Transverse colon (tissue), 4 donors: ENCODE measurements around the gene NT5E. TPM values are rescaled to one million over a fixed set of nuclear protein-coding genes. Genes with fewer than 3 reads are reported as not detected.

Source experiments
- DNase-seq: peaks from one replicate; pipeline ENCODE4 v3.0.0-alpha.2; 2019
- H3K27ac ChIP-seq, 4 donors: fragments of 200-600 bp; sonication (generic); 2 replicates each; pipeline ENCODE4 v1.5.1; 2016 to 2018; ENCODE audit warnings: inconsistent platforms in 4 of 4
- H3K27me3 ChIP-seq: fragments of 200-600 bp; sonication (generic); 2 replicates; pipeline ENCODE4 v1.5.1; 2017; ENCODE audit warnings: inconsistent platforms
- H3K36me3 ChIP-seq, 4 donors: fragments of 200-600 bp; sonication (generic); 2 replicates each; pipeline ENCODE4 v1.5.1; 2017 to 2019; ENCODE audit warnings: inconsistent platforms in 4 of 4
- H3K4me1 ChIP-seq, 4 donors: fragments of 200-600 bp; sonication (generic); 2 replicates each; pipeline ENCODE4 v1.5.1; 2017 to 2020; ENCODE audit warnings: inconsistent platforms in 4 of 4
- H3K4me3 ChIP-seq, 4 donors: fragments of 200-600 bp; sonication (generic); 1 replicate in 1 of 4; 2 replicates in 3 of 4; pipeline versions ENCODE4 v1.5.1 to v1.6.1; 2017 to 2019; ENCODE audit warnings: inconsistent platforms in 4 of 4
- H3K9me3 ChIP-seq, 2 donors: fragments of 200-600 bp; sonication (generic); 2 replicates each; pipeline ENCODE4 v1.5.1; 2017 to 2019; ENCODE audit warnings: inconsistent platforms in 2 of 2
- CTCF ChIP-seq, 5 experiments: fragments of 200-600 bp in 3 of 5; fragments of 450-650 bp in 2 of 5; sonication (generic) in 3 of 5; IDR thresholded peaks; 1 replicate in 2 of 5; 2 replicates in 3 of 5; pipeline ENCODE4 v1.5.1; 2016 to 2017; ENCODE audit warnings: antibody characterized with exemption in 5 of 5, inconsistent platforms in 3 of 5, mild to moderate bottlenecking in 2 of 5, moderate library complexity in 1 of 5
- EP300 ChIP-seq: sonication (generic); formaldehyde crosslinking; IDR thresholded peaks from one replicate; pipeline ENCODE4 v1.6.1; 2017; ENCODE audit warnings: antibody characterized with exemption, low read depth
- POLR2A ChIP-seq: fragments of 450-650 bp; IDR thresholded peaks from one replicate; pipeline ENCODE4 v1.6.1; 2016; ENCODE audit warnings: antibody characterized with exemption, mild to moderate bottlenecking, moderate library complexity
- POLR2AphosphoS5 ChIP-seq, 3 donors: sonication (generic); formaldehyde crosslinking; IDR thresholded peaks; one replicate each; pipeline ENCODE4 v1.6.1; 2016; ENCODE audit warnings: antibody characterized with exemption in 3 of 3
- WGBS, 2 donors: methylation state at CpG; one replicate each; pipeline ENCODE4 v1.1.5; 2018; ENCODE audit warnings: low coverage in 1 of 2; 5-methylcytosine and 5-hydroxymethylcytosine counted together
- in situ Hi-C, 4 donors: fragments of 200-750 bp; cut with MboI; loops; one replicate each; pipeline versions ENCODE4 v1.15.0 to v1.15.1; 2017; ENCODE audit warnings: low sequenced_read_pairs in 3 of 4, low pct_ligation_motif_present in 1 of 4, low pct_unique_long_range_greater_than_20kb in 1 of 4
- intact Hi-C: fragments of 100-400 bp; cut with DNase I; formaldehyde crosslinking; loops from one replicate; pipeline ENCODE4 v1.15.1; 2023; ENCODE audit warnings: low total_unique reads
- total RNA-seq, 4 donors: library from RNA; depleted of rRNA; stranded (reverse); fragments of >200 nt; gene quantifications; one replicate each; pipeline ENCODE4 v1.1.0, GENCODE V29; 2016

The NT5E gene
- total RNA-seq, 4 donors from 2014 or later: 10.5 to 71.8 (median 31.5) TPM

GRCh38 chr6:85460154-85460920 is 10.5 kb downstream of the NT5E start:
- TF ChIP-seq CTCF (IDR thresholded peaks at IDR 0.05) (no peak), EP300 (no peak), POLR2A (no peak), POLR2AphosphoS5 (IDR thresholded peaks at IDR 0.05) (no peak)
- Histone ChIP-seq H3K27me3 (no peaks in the 10 kb centered on the region), H3K9me3 (no peaks in the 10 kb centered on the region), H3K27ac (peak overlapping the region; percentile 8 to 69 (median 48)), H3K36me3 (no peaks in the 10 kb centered on the region), H3K4me3 (no peak overlapping the region), H3K4me1 (peaks cover 6 to 45% (median 15%) of the 10 kb centered on the region in 4 donors)
- no peak for DNase-seq
- in situ Hi-C loops: no loop called here
- WGBS, 2 donors: 73 to 86% methylated on average over 3 to 4 of the region's 4 CpGs
- intact Hi-C loops: no loop called here

GRCh38 chr6:85460921-85461797 is 11.3 kb downstream of the NT5E start:
- peak overlapping the region; percentile 8 to 69 (median 48) for H3K27ac ChIP-seq
- no peak overlapping the region for H3K4me3 ChIP-seq
- 40 to 68% methylated on average over 1 to 4 of the region's 4 CpGs for WGBS, 2 donors
- in situ Hi-C loops (no loop called here), intact Hi-C loops (no loop called here)
- H3K36me3 ChIP-seq: no peaks in the 10 kb centered on the region
- TF ChIP-seq POLR2A: no peak
- DNase-seq: no peak
- no peaks in the 10 kb centered on the region for H3K27me3 ChIP-seq
- peaks cover 6 to 48% (median 15%) of the 10 kb centered on the region in 4 donors for H3K4me1 ChIP-seq
- H3K9me3 ChIP-seq: no peaks in the 10 kb centered on the region

- 62% methylated on average over 4 of the region's 4 CpGs; no CpG with 5 or more reads in 1 of the 2 donors for whole genome bisulfite sequencing, 2 donors
- no peak overlapping the region for H3K4me3 ChIP-seq
- no peak for TF ChIP-seq CTCF (IDR thresholded peaks at IDR 0.05)
- TF ChIP-seq POLR2AphosphoS5 (IDR thresholded peaks at IDR 0.05): no peak
- H3K9me3 ChIP-seq: no peaks in the 10 kb centered on the region
- peaks cover 6 to 48% (median 15%) of the 10 kb centered on the region in 4 donors for H3K4me1 ChIP-seq
- peak overlapping the region in 3 of 4 donors; percentile 8 to 69 (median 66) for H3K27ac ChIP-seq
- in situ Hi-C loops: no loop called here
- no peaks in the 10 kb centered on the region for H3K36me3 ChIP-seq
- intact Hi-C loops: no loop called here
- no peak for DNase-seq
- H3K27me3 ChIP-seq: no peaks in the 10 kb centered on the region
Observed at GRCh38 chr6:85461798-85462170, 11.9 kb downstream of the NT5E start.

DNA sequence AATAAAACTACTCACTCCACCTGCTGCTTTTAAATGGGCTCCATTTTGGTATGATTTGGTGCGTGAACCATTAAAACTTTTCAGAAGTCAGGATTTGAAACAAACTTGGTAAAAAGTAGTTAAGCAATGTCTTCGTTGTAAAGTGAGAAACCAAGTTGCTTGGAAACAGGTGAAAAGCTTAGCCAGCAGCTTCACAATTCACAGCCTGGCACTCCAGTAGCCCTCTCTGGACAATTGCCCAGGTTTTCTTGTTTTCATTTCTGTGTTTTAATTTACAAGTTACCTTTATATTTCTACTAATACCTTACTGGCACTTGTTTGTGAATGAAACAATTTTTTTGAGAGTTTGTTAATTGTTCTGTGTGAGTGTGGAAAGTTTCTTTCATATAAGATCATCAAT is 12.8 kb downstream of the NT5E start:
- H3K4me1 ChIP-seq: peaks cover 6 to 48% (median 15%) of the 10 kb centered on the region in 4 donors
- DNase-seq: no peak
- no peaks in the 10 kb centered on the region for H3K36me3 ChIP-seq
- 56 to 62% methylated on average over 2 of the region's 2 CpGs for WGBS, 2 donors
- in situ Hi-C loops: no loop called here
- H3K27me3 ChIP-seq: no peaks in the 10 kb centered on the region
- H3K9me3 ChIP-seq: no peaks in the 10 kb centered on the region
- no peak overlapping the region for H3K4me3 ChIP-seq
- TF ChIP-seq EP300 (no peak), POLR2AphosphoS5 (IDR thresholded peaks at IDR 0.05) (no peak), POLR2A (no peak), CTCF (IDR thresholded peaks at IDR 0.05) (no peak)
- intact Hi-C loops: no loop called here
- H3K27ac ChIP-seq: peak overlapping the region in 1 of 4 donors; percentile 66
